NT2/D1 (cell line): ENCODE measurements around the gene ANKS6.
A peak's percentile ranks its signal among the peaks of the same experiment; 100 is the strongest.

Experiments used
- DNase-seq: peaks from one replicate; pipeline ENCODE4 v3.0.0-alpha.2; 2011; ENCODE audit warnings: low read depth, low spot score
- H3K27me3 ChIP-seq: 2 replicates; pipeline ENCODE4 v1.6.0; 2011; ENCODE audit warnings: mild to moderate bottlenecking; ENCODE audit not compliant: insufficient read length, insufficient read depth
- H3K36me3 ChIP-seq: 2 replicates; pipeline ENCODE4 v1.6.1; 2011; ENCODE audit warnings: mild to moderate bottlenecking, low read length, mixed read lengths; ENCODE audit not compliant: insufficient read depth, insufficient read length
- H3K4me1 ChIP-seq: 2 replicates; pipeline ENCODE4 v1.5.1; 2011; ENCODE audit not compliant: insufficient read depth, insufficient read length
- H3K4me3 ChIP-seq: 2 replicates; pipeline ENCODE4 v1.5.1; 2011; ENCODE audit warnings: low read depth; ENCODE audit not compliant: insufficient read length
- H3K9ac ChIP-seq: 2 replicates; pipeline ENCODE4 v1.6.0; 2011; ENCODE audit warnings: low read depth; ENCODE audit not compliant: insufficient read length
- H3K9me3 ChIP-seq: 2 replicates; pipeline ENCODE4 v1.5.1; 2011; ENCODE audit warnings: mild to moderate bottlenecking, low read length; ENCODE audit not compliant: insufficient read depth
- SUZ12 ChIP-seq: IDR thresholded peaks from 2 replicates; pipeline ENCODE4 v1.6.1; 2011; ENCODE audit not compliant: insufficient read length, insufficient read depth; ENCODE audit errors: extremely low read depth
- YY1 ChIP-seq: IDR thresholded peaks from 2 replicates; pipeline ENCODE4 v1.6.1; 2011; ENCODE audit not compliant: insufficient read length, insufficient read depth
- ZNF274 ChIP-seq: IDR thresholded peaks from 2 replicates; pipeline ENCODE4 v1.6.1; 2011; ENCODE audit warnings: mild to moderate bottlenecking, low read depth, low read length

The ANKS6 gene

GRCh38 chr9:98708933-98709911 is 87.1 kb downstream of the ANKS6 start, which contains the start of gene GABBR2:
Gene GABBR2 (minus strand): TSS chr9:98708935. CDS start chr9:98708737, 198 bp downstream.
- no peak for DNase-seq
- Histone ChIP-seq H3K4me3 (peak within 1 kb of the TSS; percentile 41), H3K4me1 (peaks cover 4% of the 10 kb centered on the region)

GRCh38 chr9:98708103-98708932 is 88.0 kb downstream of the ANKS6 start:
- H3K36me3 ChIP-seq: no peaks in the 10 kb centered on the region
- peak overlapping the region; percentile 41 for H3K4me3 ChIP-seq
- H3K9me3 ChIP-seq: no peaks in the 10 kb centered on the region
- TF ChIP-seq ZNF274: no peak
- no peak for TF ChIP-seq YY1
- TF ChIP-seq SUZ12: no peak
- H3K9ac ChIP-seq: peak overlapping the region; percentile 53
- DNase-seq: no peak
- peaks cover 83% of the 10 kb centered on the region for H3K27me3 ChIP-seq
- peaks cover 4% of the 10 kb centered on the region for H3K4me1 ChIP-seq

More at GRCh38 chr9:98708933-98709911, 87.1 kb downstream of the ANKS6 start, which contains the start of gene GABBR2:
- peak within 1 kb of the TSS; percentile 53 for H3K9ac ChIP-seq
- peaks cover 85% of the 10 kb centered on the region for H3K27me3 ChIP-seq
- no peaks in the 10 kb centered on the region for H3K36me3 ChIP-seq
- no peaks in the 10 kb centered on the region for H3K9me3 ChIP-seq
- TF ChIP-seq YY1 (no peak), ZNF274 (no peak), SUZ12 (no peak)

GRCh38 chr9:98707166-98708102 is 88.9 kb downstream of the ANKS6 start:
- no peaks in the 10 kb centered on the region for H3K36me3 ChIP-seq
- H3K9me3 ChIP-seq: no peaks in the 10 kb centered on the region
- H3K4me1 ChIP-seq: peaks cover 4% of the 10 kb centered on the region
- peak overlapping the region; percentile 19 for H3K4me3 ChIP-seq
- TF ChIP-seq YY1 (no peak), SUZ12 (peak; percentile 86), ZNF274 (no peak)
- peak overlapping the region; percentile 51 for H3K9ac ChIP-seq
- peaks cover 75% of the 10 kb centered on the region for H3K27me3 ChIP-seq
- peak; percentile 81 for DNase-seq

- no peak overlapping the region for H3K9ac ChIP-seq
- no peaks in the 10 kb centered on the region for H3K9me3 ChIP-seq
- no peak for DNase-seq
- H3K36me3 ChIP-seq: no peaks in the 10 kb centered on the region
- TF ChIP-seq ZNF274: no peak
- no peak for TF ChIP-seq YY1
- no peak for TF ChIP-seq SUZ12
- peak overlapping the region; percentile 19 for H3K4me3 ChIP-seq
- peaks cover 4% of the 10 kb centered on the region for H3K4me1 ChIP-seq
- H3K27me3 ChIP-seq: peaks cover 68% of the 10 kb centered on the region
Measured at GRCh38 chr9:98706651-98707165, 89.6 kb downstream of the ANKS6 start.

- Histone ChIP-seq H3K9ac (no peak overlapping the region), H3K4me3 (no peak overlapping the region), H3K9me3 (no peaks in the 10 kb centered on the region), H3K27me3 (peaks cover 32% of the 10 kb centered on the region), H3K4me1 (peaks cover 2% of the 10 kb centered on the region), H3K36me3 (no peaks in the 10 kb centered on the region)
- no peak for DNase-seq
- TF ChIP-seq YY1 (no peak), SUZ12 (no peak), ZNF274 (no peak)
Measured at GRCh38 chr9:98702835-98703380, 93.4 kb downstream of the ANKS6 start.

- DNase-seq: no peak
- no peaks in the 10 kb centered on the region for H3K9me3 ChIP-seq
- no peak overlapping the region for H3K9ac ChIP-seq
Measured at GRCh38 chr9:98702340-98702739, 94.0 kb downstream of the ANKS6 start.

More at GRCh38 chr9:98702340-98702739, 94.0 kb downstream of the ANKS6 start:
- Histone ChIP-seq H3K4me3 (no peak overlapping the region), H3K27me3 (peaks cover 26% of the 10 kb centered on the region), H3K36me3 (no peaks in the 10 kb centered on the region), H3K4me1 (no peaks in the 10 kb centered on the region)
- no peak for TF ChIP-seq SUZ12
- no peak for TF ChIP-seq ZNF274
